A673 (cell line): ENCODE measurements around the gene WBP1L.

ENCODE experiments used
- EZH2 ChIP-seq: fragments of 200-600 bp; sonication (generic); IDR thresholded peaks from 2 replicates; pipeline ENCODE4 v1.6.1; 2017; ENCODE audit warnings: borderline replicate concordance, low read depth, mild to moderate bottlenecking, mixed read lengths, antibody characterized with exemption, low read length; ENCODE audit not compliant: poor library complexity, severe bottlenecking
- TF ChIP-seq, protein P1 (sequence below): fragments of 300-800, 200-600 bp; sonication (generic); conservative IDR thresholded peaks from 2 replicates; pipeline ENCODE4 v1.5.1; 2017; ENCODE audit warnings: low read depth, mild to moderate bottlenecking, antibody characterized with exemption, low read length, moderate library complexity, mixed read lengths

DNA sequence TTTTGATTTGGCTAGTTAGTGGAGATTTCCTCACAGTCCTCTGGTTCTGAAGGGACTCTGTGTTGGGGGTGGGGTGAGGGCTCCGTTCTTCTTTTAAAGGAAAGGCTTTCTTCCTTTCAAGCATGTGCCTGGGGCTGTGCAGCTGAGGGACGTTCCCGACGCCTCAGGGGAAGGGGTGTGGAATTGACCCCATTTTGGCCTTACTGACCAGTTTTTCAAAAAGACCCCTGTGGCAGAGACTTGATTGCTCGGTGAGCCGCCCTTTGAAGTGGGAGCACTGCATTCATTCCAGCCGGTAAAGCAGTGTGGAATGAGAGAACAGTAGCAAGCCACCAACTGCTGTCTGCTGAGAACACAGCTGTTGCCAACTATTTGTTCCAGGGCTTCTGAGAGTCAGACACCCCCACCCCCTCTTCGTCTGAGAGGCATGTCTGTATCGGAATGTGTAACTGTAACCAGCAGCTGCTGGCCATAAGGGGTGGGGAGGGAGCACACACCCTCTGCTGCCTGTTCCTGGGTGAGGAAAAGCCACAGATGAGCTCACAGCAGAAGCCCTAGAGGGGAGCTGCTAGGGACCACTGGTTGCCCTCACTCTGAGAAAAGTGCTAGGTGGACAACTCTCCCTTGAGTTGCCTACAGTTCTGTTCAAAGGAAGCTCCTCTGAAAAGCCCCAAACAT lies 33.2 kb downstream of the WBP1L start:
- no peak for TF ChIP-seq EZH2
- TF ChIP-seq, protein P1, sequence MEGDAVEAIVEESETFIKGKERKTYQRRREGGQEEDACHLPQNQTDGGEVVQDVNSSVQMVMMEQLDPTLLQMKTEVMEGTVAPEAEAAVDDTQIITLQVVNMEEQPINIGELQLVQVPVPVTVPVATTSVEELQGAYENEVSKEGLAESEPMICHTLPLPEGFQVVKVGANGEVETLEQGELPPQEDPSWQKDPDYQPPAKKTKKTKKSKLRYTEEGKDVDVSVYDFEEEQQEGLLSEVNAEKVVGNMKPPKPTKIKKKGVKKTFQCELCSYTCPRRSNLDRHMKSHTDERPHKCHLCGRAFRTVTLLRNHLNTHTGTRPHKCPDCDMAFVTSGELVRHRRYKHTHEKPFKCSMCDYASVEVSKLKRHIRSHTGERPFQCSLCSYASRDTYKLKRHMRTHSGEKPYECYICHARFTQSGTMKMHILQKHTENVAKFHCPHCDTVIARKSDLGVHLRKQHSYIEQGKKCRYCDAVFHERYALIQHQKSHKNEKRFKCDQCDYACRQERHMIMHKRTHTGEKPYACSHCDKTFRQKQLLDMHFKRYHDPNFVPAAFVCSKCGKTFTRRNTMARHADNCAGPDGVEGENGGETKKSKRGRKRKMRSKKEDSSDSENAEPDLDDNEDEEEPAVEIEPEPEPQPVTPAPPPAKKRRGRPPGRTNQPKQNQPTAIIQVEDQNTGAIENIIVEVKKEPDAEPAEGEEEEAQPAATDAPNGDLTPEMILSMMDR, result no peak
